ENCODE results near the gene LOC101059915.
"Not testable (repeated sequence)": the region's sequence is repeated elsewhere in the genome, so short reads cannot be mapped to it uniquely, and the experiment has no call there.

The LOC101059915 gene

GRCh38 chrX:71671043-71671780, 3.9 kb downstream of the LOC101059915 start:
- H3K4me3 ChIP-seq (ENCODE audit: low read length), result no peak overlapping the region
- TF ChIP-seq, protein P1, sequence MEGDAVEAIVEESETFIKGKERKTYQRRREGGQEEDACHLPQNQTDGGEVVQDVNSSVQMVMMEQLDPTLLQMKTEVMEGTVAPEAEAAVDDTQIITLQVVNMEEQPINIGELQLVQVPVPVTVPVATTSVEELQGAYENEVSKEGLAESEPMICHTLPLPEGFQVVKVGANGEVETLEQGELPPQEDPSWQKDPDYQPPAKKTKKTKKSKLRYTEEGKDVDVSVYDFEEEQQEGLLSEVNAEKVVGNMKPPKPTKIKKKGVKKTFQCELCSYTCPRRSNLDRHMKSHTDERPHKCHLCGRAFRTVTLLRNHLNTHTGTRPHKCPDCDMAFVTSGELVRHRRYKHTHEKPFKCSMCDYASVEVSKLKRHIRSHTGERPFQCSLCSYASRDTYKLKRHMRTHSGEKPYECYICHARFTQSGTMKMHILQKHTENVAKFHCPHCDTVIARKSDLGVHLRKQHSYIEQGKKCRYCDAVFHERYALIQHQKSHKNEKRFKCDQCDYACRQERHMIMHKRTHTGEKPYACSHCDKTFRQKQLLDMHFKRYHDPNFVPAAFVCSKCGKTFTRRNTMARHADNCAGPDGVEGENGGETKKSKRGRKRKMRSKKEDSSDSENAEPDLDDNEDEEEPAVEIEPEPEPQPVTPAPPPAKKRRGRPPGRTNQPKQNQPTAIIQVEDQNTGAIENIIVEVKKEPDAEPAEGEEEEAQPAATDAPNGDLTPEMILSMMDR (IDR thresholded peaks at IDR 0.05; ENCODE audit: insufficient read depth, low read depth, low read length, missing control alignments), result no peak
- DNase-seq (ENCODE audit: low read depth), result peak; percentile 61

DNA sequence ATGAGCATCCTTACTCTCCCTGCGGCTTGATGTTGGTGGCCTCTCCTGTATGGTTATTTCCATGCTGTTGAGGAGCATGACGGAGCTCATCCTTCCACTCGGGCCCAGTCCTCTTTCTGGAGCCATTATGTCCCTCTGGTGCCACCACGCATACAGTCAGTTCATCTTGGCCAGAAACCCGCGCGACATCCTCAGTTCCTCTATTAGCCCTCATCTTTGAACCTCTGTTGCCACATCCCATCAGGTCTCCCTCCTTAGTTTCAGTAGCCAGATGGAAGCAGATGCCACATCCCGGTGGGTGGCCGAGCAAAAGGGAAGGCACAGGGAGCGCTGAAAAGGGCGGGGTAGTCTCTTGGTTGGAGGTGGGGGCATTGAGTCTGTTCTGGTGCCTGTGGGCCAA, 4.6 kb downstream of the LOC101059915 start:
- no peak for DNase-seq (ENCODE audit: low read depth)
- no peak overlapping the region for H3K4me3 ChIP-seq (ENCODE audit: low read length)
- TF ChIP-seq, protein P1 (IDR thresholded peaks at IDR 0.05; ENCODE audit: insufficient read depth, low read depth, low read length, missing control alignments), result no peak

DNA sequence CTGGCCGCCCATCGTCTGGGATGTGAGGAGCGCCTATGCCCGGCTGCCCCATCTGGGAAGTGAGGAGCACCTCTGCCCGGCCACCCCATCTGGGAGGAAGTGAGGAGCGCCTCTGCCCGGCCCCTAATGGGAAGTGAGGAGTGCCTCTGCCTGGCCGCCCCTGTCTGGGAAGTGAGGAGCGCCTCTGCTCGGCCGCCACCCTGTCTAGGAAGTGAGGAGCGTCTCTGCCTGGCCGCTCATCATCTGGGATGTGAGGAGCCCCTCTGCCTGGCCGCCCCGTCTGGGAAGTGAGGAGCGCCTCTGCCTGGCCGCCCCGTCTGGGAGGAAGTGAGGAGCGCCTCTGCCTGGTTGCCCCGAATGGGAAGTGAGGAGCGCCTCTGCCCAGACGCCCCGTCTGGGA, 8.3 kb downstream of the LOC101059915 start:
- not testable (repeated sequence) for H3K4me3 ChIP-seq (ENCODE audit: low read length); DNase-seq (ENCODE audit: low read depth)

- H3K4me3 ChIP-seq (ENCODE audit: low read length); DNase-seq (ENCODE audit: low read depth): not testable (repeated sequence)
These were observed 8.9 kb downstream of the LOC101059915 start for GRCh38 chrX:71676068-71676795.

GRCh38 chrX:71677195-71677594, 9.8 kb downstream of the LOC101059915 start:
- DNase-seq (ENCODE audit: low read depth); H3K4me3 ChIP-seq (ENCODE audit: low read length): not testable (repeated sequence)

DNA sequence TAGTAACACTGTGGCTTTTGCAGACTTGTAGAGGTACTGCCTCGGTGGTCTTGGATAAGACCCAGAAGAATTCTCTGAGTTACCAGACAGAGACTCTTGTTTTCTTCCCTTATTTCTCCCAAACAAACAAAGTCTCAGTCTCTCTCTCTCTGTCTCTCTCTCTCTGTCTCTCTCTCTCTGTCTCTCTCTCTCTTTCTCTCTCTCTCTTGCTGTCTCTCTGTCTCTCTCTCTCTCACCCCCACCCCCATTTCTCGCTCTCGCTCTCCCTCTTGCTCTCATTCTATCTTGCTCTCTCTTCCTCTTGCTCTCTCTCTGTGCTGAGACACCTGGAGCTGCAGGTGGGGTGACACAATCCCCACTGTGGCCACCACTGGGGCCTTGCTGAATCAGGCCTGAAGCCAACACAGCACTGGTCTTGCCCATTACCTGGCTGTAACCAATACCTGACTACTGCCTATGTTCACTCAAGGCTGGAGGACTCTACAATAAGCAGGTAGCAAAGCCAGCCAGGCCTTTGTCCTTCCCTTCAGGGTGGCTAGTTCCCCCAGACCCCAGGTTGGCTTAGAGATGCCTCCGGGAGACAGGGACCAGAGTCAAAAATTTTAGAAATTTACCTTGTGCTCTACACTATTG, 12.3 kb downstream of the LOC101059915 start:
- no peak overlapping the region for H3K4me3 ChIP-seq (ENCODE audit: low read length)
- TF ChIP-seq, protein P1 (IDR thresholded peaks at IDR 0.05; ENCODE audit: insufficient read depth, low read depth, low read length, missing control alignments), result no peak
- DNase-seq (ENCODE audit: low read depth), result no peak

GRCh38 chrX:71696641-71697465, 29.5 kb downstream of the LOC101059915 start:
- H3K4me3 ChIP-seq (ENCODE audit: low read length); DNase-seq (ENCODE audit: low read depth): not testable (repeated sequence)

GRCh38 chrX:71697466-71698298, 30.3 kb downstream of the LOC101059915 start:
- H3K4me3 ChIP-seq (ENCODE audit: low read length); DNase-seq (ENCODE audit: low read depth): not testable (repeated sequence)

GRCh38 chrX:71698299-71699022, 31.1 kb downstream of the LOC101059915 start:
- not testable (repeated sequence) for H3K4me3 ChIP-seq (ENCODE audit: low read length); DNase-seq (ENCODE audit: low read depth)

GRCh38 chrX:71699023-71699344, 31.6 kb downstream of the LOC101059915 start:
- DNase-seq (ENCODE audit: low read depth), result not testable (repeated sequence)

GRCh38 chrX:71702853-71703252, 35.5 kb downstream of the LOC101059915 start:
- not testable (repeated sequence) for DNase-seq (ENCODE audit: low read depth); H3K4me3 ChIP-seq (ENCODE audit: low read length)

More at GRCh38 chrX:71699023-71699344, 31.6 kb downstream of the LOC101059915 start:
- H3K4me3 ChIP-seq (ENCODE audit: low read length), result not testable (repeated sequence)

DNA sequence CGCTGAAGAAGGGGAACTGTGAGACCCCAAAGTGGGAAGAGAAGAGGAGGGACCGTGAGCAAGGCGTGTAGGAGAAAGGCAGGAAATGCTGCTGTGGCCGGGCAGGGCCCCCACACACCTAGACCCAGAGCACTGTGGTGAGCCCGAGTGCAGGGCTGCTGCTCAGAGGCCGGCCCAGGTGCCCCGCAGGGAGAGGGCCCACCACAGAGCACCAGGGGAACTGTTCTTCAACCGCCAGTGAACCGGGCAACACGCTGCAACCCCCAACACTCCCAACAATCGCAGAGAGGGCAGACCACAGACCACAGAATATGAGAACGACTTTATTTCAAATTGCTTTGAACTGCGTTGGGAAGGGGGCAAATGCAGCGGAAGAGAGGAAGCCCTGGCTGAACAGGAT, 46.7 kb downstream of the LOC101059915 start:
- not testable (repeated sequence) for DNase-seq (ENCODE audit: low read depth); H3K4me3 ChIP-seq (ENCODE audit: low read length)

DNA sequence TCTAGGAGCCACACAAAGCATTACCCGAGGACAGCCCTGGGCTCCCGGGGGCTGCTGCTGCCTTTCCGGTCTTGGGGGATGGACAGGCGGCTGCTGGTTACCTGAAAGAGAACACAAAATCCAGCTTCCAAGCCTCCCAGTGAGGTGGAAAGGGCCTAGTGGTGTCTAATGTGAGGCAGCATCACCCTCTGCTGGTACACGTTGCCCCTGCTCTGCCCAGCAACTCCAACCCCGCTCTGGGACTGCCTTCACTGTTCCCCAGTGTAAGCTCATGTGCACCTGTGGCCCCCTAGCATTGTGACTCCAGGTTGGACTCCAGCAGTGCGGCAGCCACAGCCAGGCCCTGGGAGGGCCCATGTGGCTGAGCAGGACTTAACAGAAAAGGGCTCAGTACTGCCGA, 48.2 kb downstream of the LOC101059915 start:
- H3K4me3 ChIP-seq (ENCODE audit: low read length); DNase-seq (ENCODE audit: low read depth): not testable (repeated sequence)
